GM10266 (cell line): ENCODE results near the gene AMER3.

Source experiments
- DNase-seq: peaks from one replicate; pipeline ENCODE4 v3.0.0; 2012; ENCODE audit errors: extremely low spot score
- TF ChIP-seq, protein P1 (sequence below): IDR thresholded peaks from 2 replicates; pipeline ENCODE4 v1.5.1; 2012; ENCODE audit warnings: mild to moderate bottlenecking, low read depth; ENCODE audit not compliant: control insufficient read depth, insufficient read depth; ENCODE audit errors: missing control alignments

Gene AMER3

DNA sequence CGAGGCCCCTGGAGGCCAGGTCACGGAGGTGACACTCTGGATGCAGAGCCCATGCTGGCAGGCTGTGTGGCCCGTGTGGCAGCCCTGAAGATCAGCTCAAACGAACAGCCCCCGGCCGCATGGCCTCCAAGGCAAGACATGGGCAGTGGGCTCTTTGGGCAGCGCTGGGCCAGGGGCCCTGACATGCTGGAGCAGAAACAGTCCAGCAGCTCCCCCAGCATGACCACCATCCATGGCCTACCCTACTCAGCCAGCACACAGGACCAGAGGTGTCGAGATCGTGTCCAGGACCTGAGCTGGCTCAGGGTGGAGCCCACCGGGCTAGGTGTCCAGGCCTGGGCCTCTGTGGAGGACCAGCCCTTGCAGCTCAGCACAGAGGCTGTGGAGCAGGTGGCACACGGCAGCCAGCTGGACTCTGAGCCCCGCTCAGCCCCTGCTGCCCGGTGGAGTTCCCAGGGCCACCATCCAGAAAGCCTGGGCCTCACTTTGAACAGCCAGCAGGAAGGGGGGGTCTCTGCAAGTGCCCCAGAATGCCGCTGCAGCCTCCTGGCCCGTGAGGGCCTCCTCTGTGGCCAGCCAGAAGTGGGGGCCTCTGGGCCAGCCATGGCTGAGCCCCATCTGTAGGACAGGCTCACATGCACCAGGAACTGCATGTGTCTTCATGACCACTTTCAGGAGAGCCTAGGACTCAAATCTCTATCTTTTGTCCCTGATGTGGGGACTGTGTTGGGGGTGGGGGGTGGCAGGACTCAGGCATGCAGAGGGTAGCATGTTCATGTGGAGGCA lies 8.9 kb downstream of the AMER3 start:
- TF ChIP-seq, protein P1, sequence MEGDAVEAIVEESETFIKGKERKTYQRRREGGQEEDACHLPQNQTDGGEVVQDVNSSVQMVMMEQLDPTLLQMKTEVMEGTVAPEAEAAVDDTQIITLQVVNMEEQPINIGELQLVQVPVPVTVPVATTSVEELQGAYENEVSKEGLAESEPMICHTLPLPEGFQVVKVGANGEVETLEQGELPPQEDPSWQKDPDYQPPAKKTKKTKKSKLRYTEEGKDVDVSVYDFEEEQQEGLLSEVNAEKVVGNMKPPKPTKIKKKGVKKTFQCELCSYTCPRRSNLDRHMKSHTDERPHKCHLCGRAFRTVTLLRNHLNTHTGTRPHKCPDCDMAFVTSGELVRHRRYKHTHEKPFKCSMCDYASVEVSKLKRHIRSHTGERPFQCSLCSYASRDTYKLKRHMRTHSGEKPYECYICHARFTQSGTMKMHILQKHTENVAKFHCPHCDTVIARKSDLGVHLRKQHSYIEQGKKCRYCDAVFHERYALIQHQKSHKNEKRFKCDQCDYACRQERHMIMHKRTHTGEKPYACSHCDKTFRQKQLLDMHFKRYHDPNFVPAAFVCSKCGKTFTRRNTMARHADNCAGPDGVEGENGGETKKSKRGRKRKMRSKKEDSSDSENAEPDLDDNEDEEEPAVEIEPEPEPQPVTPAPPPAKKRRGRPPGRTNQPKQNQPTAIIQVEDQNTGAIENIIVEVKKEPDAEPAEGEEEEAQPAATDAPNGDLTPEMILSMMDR, result no peak
- DNase-seq, result no peak

DNA sequence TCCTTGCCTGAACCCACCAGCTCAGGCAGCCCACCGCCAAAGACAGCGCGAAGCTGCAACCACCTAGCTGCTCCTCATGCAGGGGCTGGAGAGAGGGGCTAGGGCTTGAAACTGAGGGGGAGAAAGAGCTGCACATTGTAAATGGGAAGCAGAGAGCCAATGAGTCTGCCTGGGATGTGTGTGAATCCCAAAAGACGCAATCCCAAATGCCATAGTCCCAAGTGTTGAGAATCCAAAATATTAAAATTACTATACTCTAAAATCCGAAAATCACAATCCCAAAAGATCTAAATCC lies 9.4 kb downstream of the AMER3 start:
- TF ChIP-seq, protein P1, result no peak
- no peak for DNase-seq

DNA sequence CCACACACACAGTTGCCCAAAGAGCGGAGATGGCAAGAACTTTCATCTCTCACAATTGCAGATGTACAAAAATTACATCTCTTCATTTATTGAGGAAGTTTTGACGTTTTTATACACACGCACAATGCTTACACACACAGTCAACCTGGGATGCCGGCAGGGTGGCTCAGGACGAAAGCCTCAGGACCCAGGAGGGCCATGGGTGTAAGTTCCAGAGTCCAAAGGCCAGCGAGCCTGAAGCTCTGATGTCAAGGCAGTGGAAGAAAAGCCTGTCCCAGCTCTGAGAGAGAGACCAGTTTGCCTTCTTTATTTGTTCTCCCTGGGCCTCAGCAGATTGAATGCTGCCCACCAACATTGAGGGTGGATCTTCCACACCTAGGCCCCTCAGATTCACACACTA lies 10.1 kb downstream of the AMER3 start:
- TF ChIP-seq, protein P1, result no peak
- no peak for DNase-seq

DNA sequence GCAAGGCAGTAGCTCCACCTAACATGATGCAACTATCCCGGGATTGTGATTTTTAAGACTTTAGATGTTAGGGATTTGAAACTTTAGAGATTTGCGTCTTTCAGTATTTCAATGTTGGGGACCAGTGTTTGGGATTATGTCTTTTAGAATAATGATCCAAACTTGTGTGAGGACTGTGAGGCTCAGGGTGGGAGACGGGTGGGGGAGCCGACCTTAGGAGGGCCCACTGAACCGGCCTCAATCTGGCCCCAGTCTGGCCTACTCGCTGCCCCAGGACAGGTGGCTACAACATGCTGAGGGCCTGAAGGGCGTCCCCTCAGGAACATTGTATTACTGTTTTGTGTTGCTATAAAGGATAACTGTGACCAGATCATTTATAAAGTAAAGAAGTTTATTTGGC lies 10.7 kb downstream of the AMER3 start:
- no peak for DNase-seq

DNA sequence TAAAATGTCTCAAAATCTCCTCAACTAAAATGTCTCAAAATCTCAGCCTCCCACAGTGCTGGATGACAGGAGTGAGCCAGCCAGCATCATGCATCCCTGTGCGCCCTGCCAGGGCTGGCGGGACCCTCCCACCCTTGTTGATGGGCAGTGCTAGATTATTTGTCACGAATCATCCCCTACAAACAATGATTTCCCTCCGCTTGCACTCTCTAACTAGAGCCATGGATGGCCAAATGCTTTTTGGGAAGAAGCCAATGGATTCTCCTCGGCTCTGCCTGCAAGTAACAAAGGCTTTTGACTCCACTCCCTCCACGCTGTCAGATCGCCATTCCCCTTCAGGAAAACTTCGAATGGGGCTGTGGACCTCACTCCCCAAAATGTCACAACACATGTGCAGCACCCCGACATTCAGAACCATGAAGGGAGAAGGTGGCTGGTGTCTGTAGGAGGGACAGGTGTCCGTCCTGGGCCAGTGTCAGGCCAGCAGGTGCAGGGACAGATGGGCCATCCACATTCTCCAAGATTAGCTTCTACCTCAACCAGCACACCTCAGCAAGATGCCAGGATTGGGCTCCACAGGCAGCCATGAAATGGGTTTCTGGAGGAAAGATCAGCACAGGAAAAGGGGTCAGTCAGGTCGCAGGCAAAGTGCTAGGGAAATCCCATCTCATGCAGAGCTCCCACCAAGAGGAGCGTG lies 11.5 kb downstream of the AMER3 start:
- TF ChIP-seq, protein P1, result no peak
- no peak for DNase-seq

More for the DNA sequence above, 10.7 kb downstream of the AMER3 start:
- TF ChIP-seq, protein P1, result no peak

DNA sequence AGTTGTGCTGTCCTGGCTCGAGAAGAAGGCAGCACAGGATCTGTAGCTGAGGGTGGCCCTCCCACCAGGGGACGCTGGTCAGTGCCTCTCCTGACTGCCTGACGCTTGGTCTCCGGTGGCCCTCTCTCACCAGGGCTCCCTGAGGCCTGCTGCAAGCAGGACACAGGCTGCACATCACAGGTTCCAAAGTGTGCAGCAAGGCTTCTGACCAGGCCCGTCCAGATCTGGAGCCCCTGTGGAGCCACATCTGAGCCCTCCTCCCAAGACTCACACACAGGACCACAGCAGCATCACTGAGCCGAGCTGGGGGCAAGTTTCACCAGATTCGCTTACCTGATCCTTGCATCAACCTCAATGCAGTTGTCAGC lies 12.1 kb downstream of the AMER3 start:
- no peak for DNase-seq
- TF ChIP-seq, protein P1, result no peak

DNA sequence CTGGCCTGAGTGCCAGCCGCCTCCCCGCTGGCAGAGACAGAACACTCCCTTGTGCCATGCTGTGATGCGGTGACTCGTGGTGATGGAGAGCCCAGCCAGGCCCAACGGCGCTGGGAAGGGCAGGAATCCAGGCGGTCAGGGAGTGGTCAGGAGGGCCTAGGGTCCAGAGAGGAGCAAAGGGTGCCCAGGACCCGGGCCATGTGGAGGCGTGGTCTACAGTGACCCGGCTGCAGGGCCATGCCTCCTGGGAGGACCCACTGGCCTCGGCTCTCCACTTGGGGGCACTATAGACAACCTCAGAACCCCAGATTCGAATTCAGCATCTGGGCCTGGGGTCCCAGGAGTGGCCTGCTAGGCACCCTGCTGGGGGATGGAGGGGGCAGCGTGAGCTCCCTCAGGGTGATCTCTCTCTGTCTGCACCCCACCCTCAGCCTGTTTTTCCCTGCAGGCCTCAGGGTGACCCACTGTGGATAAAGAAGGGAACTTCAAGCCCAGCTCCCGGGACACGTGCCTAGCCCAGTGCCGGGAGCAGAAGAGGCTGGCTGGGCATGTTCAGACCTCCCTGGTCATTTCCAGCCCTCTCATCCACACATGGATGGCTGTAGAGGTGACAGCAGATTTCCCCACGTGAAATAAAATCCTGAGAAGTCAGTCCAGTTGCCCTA lies 13.0 kb downstream of the AMER3 start:
- TF ChIP-seq, protein P1, result no peak
- DNase-seq, result no peak
